Activated T-helper 1 cell treated with anti-CD3 and anti-CD28 coated beads, Interleukin-12 subunit alpha, Interleukin-12 subunit beta, Interleukin-2, Interleukin-4 antibody, amounts not matched to agents 30 ng/mL and 10 ng/mL and 1 ng/mL, durations not matched to agents 14 hours and 24 hours and 36 hours (primary cell): Measurements from ENCODE around the gene CLEC4A. TPM values are rescaled to one million over a fixed set of nuclear protein-coding genes. Genes with fewer than 3 reads are reported as not detected.
"Not testable (repeated sequence)": the region's sequence is repeated elsewhere in the genome, so short reads cannot be mapped to it uniquely, and the experiment has no call there.

Experiments
- DNase-seq: peaks from one replicate; pipeline ENCODE4 v3.0.0; 2021; ENCODE audit warnings: low spot score
- H3K27ac Mint-ChIP-seq: one replicate; pipeline ENCODE4 v1.8.0; 2021; ENCODE audit warnings: mild to moderate bottlenecking, mixed read lengths
- H3K27me3 Mint-ChIP-seq: one replicate; pipeline ENCODE4 v1.8.0; 2022; ENCODE audit warnings: mild to moderate bottlenecking, moderate library complexity, mixed read lengths; ENCODE audit not compliant: insufficient read depth
- H3K36me3 Mint-ChIP-seq: one replicate; pipeline ENCODE4 v1.8.0; 2021; ENCODE audit warnings: low read depth, mixed read lengths
- H3K4me1 Mint-ChIP-seq: one replicate; pipeline ENCODE4 v1.8.0; 2021; ENCODE audit warnings: low read depth, mixed read lengths
- H3K4me3 Mint-ChIP-seq: one replicate; pipeline ENCODE4 v1.8.0; 2021; ENCODE audit warnings: mild to moderate bottlenecking, moderate library complexity, mixed read lengths
- H3K9me3 Mint-ChIP-seq: one replicate; pipeline ENCODE4 v1.8.0; 2021; ENCODE audit warnings: mixed read lengths
- intact Hi-C: fragments of 100-400 bp; cut with micrococcal nuclease; formaldehyde crosslinking; loops from one replicate; pipeline ENCODE4 v1.15.1; 2024
- total RNA-seq: library from RNA; stranded (reverse); gene quantifications from 2 replicates; pipeline ENCODE4 v1.2.3, GENCODE V29; 2022

Gene CLEC4A
- 0.26 and 1.3 TPM in 2 replicates for total RNA-seq

DNA sequence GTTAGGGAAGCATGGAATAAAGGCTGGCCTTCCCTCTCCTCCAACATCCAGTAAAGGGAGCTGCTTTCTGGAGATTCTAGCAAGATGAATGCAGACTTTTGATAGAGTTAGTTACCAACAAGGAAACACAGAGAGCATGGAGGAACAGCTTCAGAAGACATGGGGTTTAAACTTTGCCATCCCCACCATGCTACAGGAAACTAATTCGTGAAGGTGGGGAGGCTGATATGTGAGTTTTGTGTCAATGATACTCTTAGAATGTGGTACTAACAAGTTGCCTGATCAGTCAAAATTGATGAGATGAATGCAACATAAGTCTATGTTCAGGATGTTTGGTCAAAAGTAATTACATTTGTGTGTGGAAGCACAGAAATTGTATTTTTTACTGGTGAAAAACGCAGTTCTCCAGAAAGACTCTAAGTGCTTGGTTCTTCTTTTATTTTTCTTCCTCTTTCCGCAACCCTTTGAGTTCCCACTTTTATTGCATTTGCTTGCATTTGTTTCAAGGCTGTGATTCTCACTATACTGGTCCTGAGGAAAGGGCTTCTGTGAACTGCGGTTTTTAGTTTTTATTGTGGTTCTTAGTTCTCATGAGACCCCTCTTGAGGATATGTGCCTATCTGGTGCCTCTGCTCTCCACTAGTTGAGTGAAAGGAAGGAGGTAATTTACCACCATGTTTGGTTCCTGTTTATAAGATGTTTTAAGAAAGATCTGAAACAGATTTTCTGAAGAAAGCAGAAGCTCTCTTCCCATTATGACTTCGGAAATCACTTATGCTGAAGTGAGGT, at the start of gene CLEC4A:
TSS of gene CLEC4A (plus strand) at position 494 of the 789 bp plus-strand sequence. CDS start at position 756, 262 bp downstream.
- no peaks in the 10 kb centered on the region for H3K27me3 Mint-ChIP-seq
- intact Hi-C loops, result no loop called here
- peaks cover 4% of the 10 kb centered on the region for H3K36me3 Mint-ChIP-seq

DNA sequence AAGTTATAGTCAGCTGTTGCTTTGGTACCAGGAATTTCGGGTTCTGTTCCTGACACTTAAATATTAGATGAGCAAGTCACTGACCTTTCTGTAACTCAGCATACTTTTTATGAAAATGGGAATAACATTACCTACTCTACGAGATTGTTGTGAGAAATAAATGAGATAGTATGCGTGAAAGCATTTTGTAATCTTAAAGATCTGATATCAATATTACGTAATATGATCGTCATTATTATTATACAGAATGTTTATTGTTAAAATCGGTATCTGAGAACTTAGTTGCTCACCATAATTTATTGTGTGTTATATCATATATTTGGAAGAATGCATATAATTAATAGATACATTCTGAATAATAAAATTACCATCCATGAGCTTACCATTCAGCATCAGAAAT, 47.5 kb upstream of the CLEC4A start:
- no peak overlapping the region for H3K4me3 Mint-ChIP-seq

More for the DNA sequence above, at the start of gene CLEC4A:
- no peak within 1 kb of the TSS for H3K4me3 Mint-ChIP-seq
- H3K9me3 Mint-ChIP-seq, result no peaks in the 10 kb centered on the region
- H3K27ac Mint-ChIP-seq, result no peak within 1 kb of the TSS
- H3K4me1 Mint-ChIP-seq, result peaks cover 12% of the 10 kb centered on the region
- no peak for DNase-seq

DNA sequence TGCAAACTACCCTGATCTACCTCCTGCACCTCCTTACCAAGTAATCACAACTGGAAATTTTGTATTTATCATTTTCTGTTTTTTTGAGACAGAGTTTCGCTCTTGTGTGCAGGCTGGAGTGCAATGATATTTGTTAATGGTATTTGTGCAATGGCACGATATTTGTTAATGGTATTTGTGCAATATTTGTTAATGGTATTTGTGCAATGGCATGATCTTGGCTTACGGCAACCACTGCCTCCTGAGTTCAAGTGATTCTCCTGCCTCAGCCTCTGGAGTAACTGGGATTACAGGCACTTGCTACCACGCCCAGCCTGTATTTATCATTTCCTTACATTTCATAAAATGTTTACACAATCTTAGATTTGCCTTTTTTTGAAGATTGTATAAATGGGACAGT, 47.1 kb upstream of the CLEC4A start:
- Mint-ChIP-seq H3K36me3 (no peaks in the 10 kb centered on the region), H3K27me3 (no peaks in the 10 kb centered on the region), H3K27ac (no peak overlapping the region), H3K9me3 (no peaks in the 10 kb centered on the region), H3K4me3 (no peak overlapping the region), H3K4me1 (peaks cover 21% of the 10 kb centered on the region)
- DNase-seq, result no peak
- intact Hi-C loops, result no loop called here

More for the DNA sequence above, 47.5 kb upstream of the CLEC4A start:
- H3K9me3 Mint-ChIP-seq, result no peaks in the 10 kb centered on the region
- no peaks in the 10 kb centered on the region for H3K36me3 Mint-ChIP-seq
- no peak overlapping the region for H3K27ac Mint-ChIP-seq
- intact Hi-C loops, result no loop called here
- no peak for DNase-seq
- no peaks in the 10 kb centered on the region for H3K27me3 Mint-ChIP-seq
- H3K4me1 Mint-ChIP-seq, result peaks cover 16% of the 10 kb centered on the region

GRCh38 chr12:8077207-8077606, 46.2 kb upstream of the CLEC4A start:
- intact Hi-C loops, result no loop called here
- Mint-ChIP-seq H3K4me3 (no peak overlapping the region), H3K36me3 (no peaks in the 10 kb centered on the region), H3K4me1 (peaks cover 23% of the 10 kb centered on the region), H3K27me3 (no peaks in the 10 kb centered on the region), H3K27ac (no peak overlapping the region), H3K9me3 (no peaks in the 10 kb centered on the region)
- no peak for DNase-seq

GRCh38 chr12:8078398-8078797, 45.0 kb upstream of the CLEC4A start:
- H3K9me3 Mint-ChIP-seq, result no peaks in the 10 kb centered on the region
- H3K27ac Mint-ChIP-seq, result no peak overlapping the region
- peak; percentile 28 for DNase-seq
- no peak overlapping the region for H3K4me3 Mint-ChIP-seq
- intact Hi-C loops, result loop anchor here (1.0 kb wide), 2 partner anchors 32 to 218 kb away; no protein-coding TSS in a partner anchor
- no peaks in the 10 kb centered on the region for H3K36me3 Mint-ChIP-seq
- peaks cover 30% of the 10 kb centered on the region for H3K4me1 Mint-ChIP-seq
- no peaks in the 10 kb centered on the region for H3K27me3 Mint-ChIP-seq

GRCh38 chr12:8078916-8079315, 44.5 kb upstream of the CLEC4A start:
- intact Hi-C loops, result loop anchor here (1.0 kb wide), 2 partner anchors 33 to 219 kb away; no protein-coding TSS in a partner anchor
- DNase-seq, result no peak
- Mint-ChIP-seq H3K27me3 (no peaks in the 10 kb centered on the region), H3K4me1 (peaks cover 33% of the 10 kb centered on the region), H3K36me3 (peaks cover under 1% of the 10 kb centered on the region), H3K4me3 (no peak overlapping the region), H3K9me3 (no peaks in the 10 kb centered on the region), H3K27ac (no peak overlapping the region)

DNA sequence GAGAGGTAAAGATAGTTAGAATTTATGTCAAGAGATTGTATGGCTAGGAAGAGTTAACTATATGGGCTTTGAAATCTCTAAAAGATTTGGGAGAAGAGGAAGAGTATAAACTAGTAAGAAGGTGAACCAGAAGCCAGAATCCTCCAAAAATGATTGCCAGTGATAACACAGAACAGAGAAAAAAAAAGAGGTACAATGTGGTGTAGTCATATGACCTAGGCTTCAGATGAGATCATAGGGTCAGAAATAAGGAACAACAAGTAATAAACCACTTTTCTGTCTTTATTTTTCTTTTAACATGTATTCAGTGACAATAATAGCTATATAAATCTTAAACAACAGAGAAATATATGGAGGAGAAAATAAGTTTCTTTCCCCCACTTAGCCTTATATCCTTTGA, 43.3 kb upstream of the CLEC4A start:
- Mint-ChIP-seq H3K9me3 (no peaks in the 10 kb centered on the region), H3K36me3 (peaks cover 8% of the 10 kb centered on the region), H3K27ac (peak overlapping the region; percentile 14), H3K4me1 (peaks cover 43% of the 10 kb centered on the region), H3K4me3 (peak overlapping the region; percentile 12), H3K27me3 (no peaks in the 10 kb centered on the region)
- DNase-seq, result no peak
- intact Hi-C loops, result loop anchor here (5.0 kb wide), 1 partner anchor 1633 kb away; no protein-coding TSS in a partner anchor

DNA sequence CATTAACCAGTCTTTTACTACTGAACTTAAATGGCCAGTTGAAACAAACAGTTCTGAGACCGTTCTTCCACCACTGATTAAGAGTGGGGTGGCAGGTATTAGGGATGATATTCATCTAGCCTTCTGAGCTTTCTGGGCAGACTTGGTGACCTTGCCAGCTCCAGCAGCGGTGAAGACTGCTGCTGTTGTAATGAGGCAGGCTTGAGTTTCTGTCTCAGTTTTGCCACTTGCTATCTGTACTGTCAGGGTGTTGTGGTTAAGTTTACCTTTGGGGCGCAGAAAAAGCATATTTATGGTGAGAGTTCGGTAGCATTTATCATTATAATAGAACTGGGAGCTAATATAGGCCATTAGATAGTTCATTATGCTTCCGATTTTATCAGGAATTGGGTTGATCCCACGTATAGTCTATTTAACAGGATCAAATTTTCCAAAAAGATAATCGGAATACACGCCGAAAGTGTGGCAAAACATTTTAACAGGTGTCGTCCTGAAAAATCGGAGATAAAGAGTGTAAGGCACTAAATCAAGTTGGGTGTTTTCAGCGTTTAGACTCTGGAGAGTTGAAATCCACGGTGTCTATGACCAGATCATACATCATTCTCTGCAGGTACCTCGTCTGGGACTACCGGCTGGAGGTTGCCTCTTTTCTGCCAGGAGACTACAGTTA, 42.0 kb upstream of the CLEC4A start:
- peaks cover 48% of the 10 kb centered on the region for H3K4me1 Mint-ChIP-seq
- intact Hi-C loops, result loop anchor here (5.0 kb wide), 1 partner anchor 1634 kb away; no protein-coding TSS in a partner anchor
- peak overlapping the region; percentile 98 for H3K27ac Mint-ChIP-seq
- H3K9me3 Mint-ChIP-seq, result no peaks in the 10 kb centered on the region
- peak overlapping the region; percentile 92 for H3K4me3 Mint-ChIP-seq
- peaks cover 12% of the 10 kb centered on the region for H3K36me3 Mint-ChIP-seq
- DNase-seq, result no peak
- H3K27me3 Mint-ChIP-seq, result no peaks in the 10 kb centered on the region

DNA sequence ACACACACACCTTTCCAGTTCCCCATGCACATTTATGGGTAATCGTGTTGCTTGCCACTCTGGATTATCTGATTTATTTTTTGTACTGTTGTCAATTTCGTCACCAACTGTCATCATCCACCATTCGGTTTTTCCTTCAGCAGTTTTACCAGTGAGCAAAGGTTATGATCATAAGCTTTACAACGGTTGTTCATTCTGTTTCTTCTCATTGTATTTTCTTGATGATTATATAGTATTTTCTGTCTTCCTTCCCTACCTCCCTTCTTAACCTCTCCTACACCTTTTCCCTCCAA, 40.7 kb upstream of the CLEC4A start:
- H3K36me3 Mint-ChIP-seq, result peaks cover 14% of the 10 kb centered on the region
- peaks cover 57% of the 10 kb centered on the region for H3K4me1 Mint-ChIP-seq
- intact Hi-C loops, result loop anchor here (1.0 to 5.0 kb wide), 10 partner anchors 16 to 1635 kb away; partner anchors contain the start of genes C3AR1, FOXJ2 and PEX5
- peak overlapping the region; percentile 98 for H3K27ac Mint-ChIP-seq
- no peaks in the 10 kb centered on the region for H3K9me3 Mint-ChIP-seq
- peak overlapping the region; percentile 92 for H3K4me3 Mint-ChIP-seq
- no peak for DNase-seq
- no peaks in the 10 kb centered on the region for H3K27me3 Mint-ChIP-seq

DNA sequence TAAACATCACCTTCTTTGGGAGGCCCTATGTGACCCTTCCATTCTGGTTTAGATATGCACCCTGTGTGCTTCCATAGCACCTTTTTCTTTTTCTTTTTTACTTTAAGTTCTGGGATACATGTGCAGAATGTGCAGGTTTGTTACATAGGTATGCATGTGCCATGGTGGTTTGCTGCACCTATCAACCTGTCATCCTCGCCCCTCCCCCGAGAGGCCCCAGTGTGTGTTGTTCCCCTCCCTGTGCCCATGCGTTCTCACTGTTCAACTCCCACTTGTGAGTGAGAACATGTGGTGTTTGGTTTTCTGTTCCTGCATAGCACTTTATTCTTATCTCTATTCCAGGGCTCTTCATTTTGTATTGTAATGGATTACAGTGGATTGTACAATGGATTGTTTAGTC, 39.1 kb upstream of the CLEC4A start:
- not testable (repeated sequence) for H3K27me3 Mint-ChIP-seq

DNA sequence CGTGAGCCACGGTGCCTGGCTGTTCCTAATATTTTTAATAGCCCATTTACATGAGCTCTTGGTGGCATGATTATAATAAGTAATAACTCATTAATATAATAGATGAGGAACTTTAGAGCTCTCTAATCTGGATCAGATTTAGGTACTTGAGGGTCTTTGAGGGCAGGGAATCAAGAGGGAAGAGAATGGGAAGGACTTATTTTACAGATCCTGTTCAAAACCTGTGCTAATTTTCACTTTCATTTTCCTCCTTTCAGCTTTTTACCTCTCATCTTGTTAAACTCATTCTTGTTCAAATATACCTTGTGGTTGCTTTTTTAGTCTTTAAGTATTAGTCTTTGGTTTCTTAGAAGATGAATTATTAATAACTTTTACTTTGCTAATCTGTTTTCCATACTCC, 35.8 kb upstream of the CLEC4A start:
- Mint-ChIP-seq H3K9me3 (no peaks in the 10 kb centered on the region), H3K4me3 (peak overlapping the region; percentile 75), H3K36me3 (peaks cover 39% of the 10 kb centered on the region), H3K4me1 (peaks cover 48% of the 10 kb centered on the region), H3K27ac (peak overlapping the region; percentile 81), H3K27me3 (no peaks in the 10 kb centered on the region)
- DNase-seq, result no peak
- intact Hi-C loops, result no loop called here

More for the DNA sequence above, 39.1 kb upstream of the CLEC4A start:
- H3K4me1 Mint-ChIP-seq, result peaks cover 66% of the 10 kb centered on the region
- H3K9me3 Mint-ChIP-seq, DNase-seq: not testable (repeated sequence)
- intact Hi-C loops, result loop anchor here (5.0 kb wide), 1 partner anchor 1637 kb away; no protein-coding TSS in a partner anchor
- H3K36me3 Mint-ChIP-seq, result peaks cover 18% of the 10 kb centered on the region
- peak overlapping the region; percentile 92 for H3K4me3 Mint-ChIP-seq
- H3K27ac Mint-ChIP-seq, result peak overlapping the region; percentile 66

- Mint-ChIP-seq H3K36me3 (peaks cover 44% of the 10 kb centered on the region), H3K4me3 (peak overlapping the region; percentile 75), H3K27me3 (no peaks in the 10 kb centered on the region), H3K9me3 (no peaks in the 10 kb centered on the region), H3K4me1 (peaks cover 40% of the 10 kb centered on the region), H3K27ac (peak overlapping the region; percentile 81)
- peak; percentile 20 for DNase-seq
- intact Hi-C loops, result no loop called here
Observed at GRCh38 chr12:8088574-8088973, 34.8 kb upstream of the CLEC4A start.

DNA sequence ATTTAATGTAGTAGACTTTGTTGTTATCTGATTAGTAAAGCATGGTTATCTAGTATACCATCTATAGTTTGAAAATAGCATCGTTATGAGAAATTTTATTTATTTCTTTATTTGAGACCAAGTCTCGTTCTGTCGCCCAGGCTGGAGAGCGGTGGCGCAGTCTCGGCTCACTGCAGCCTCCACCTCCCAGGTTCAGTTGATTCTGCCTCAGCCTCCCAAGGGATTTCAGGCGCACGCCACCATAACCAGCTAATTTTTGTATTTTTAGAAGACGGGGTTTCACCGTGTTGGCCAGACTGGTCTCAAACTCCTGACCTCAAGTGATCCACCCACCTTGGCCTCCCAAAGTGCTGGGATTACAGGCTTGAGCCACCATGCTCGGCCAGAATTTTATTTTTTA, 34.1 kb upstream of the CLEC4A start:
- H3K4me1 Mint-ChIP-seq, result peaks cover 34% of the 10 kb centered on the region
- H3K4me3 Mint-ChIP-seq, H3K9me3 Mint-ChIP-seq, DNase-seq, intact Hi-C loops, H3K27me3 Mint-ChIP-seq: not testable (repeated sequence)
- peaks cover 44% of the 10 kb centered on the region for H3K36me3 Mint-ChIP-seq
- H3K27ac Mint-ChIP-seq, result peak overlapping the region; percentile 81
